Muscle of leg (tissue), 11 donors: ENCODE data around the gene CARHSP1. TPM values are rescaled to one million over a fixed set of nuclear protein-coding genes. Genes with fewer than 3 reads are reported as not detected.
"Not testable (repeated sequence)": the region's sequence is repeated elsewhere in the genome, so short reads cannot be mapped to it uniquely, and the experiment has no call there.

Experiments used
- DNase-seq: peaks from one replicate; pipeline ENCODE4 v3.0.0; 2013
- H3K27ac ChIP-seq: one replicate; pipeline ENCODE4 v1.5.1; 2013; ENCODE audit warnings: mild to moderate bottlenecking, low read length, control low read depth
- H3K27me3 ChIP-seq: one replicate; pipeline ENCODE4 v1.6.1; 2013; ENCODE audit warnings: low read length; ENCODE audit not compliant: control insufficient read depth, insufficient read depth
- H3K36me3 ChIP-seq: one replicate; pipeline ENCODE4 v1.6.1; 2013; ENCODE audit warnings: low read length; ENCODE audit not compliant: control insufficient read depth, insufficient read depth
- H3K4me1 ChIP-seq: one replicate; pipeline ENCODE4 v1.6.1; 2013; ENCODE audit warnings: low read length; ENCODE audit not compliant: control insufficient read depth, insufficient read depth
- H3K4me3 ChIP-seq: one replicate; pipeline ENCODE4 v1.5.1; 2013; ENCODE audit warnings: low read length, control low read depth
- H3K9me3 ChIP-seq: replicated peaks from 2 replicates; pipeline ENCODE4 v1.6.1; 2013; ENCODE audit warnings: low read depth, low read length; ENCODE audit not compliant: control insufficient read depth
- WGBS: methylation state at CpG from one replicate; pipeline ENCODE4 v1.1.5; 2013; ENCODE audit warnings: missing lambda C conversion rate; ENCODE audit not compliant: insufficient coverage; 5-methylcytosine and 5-hydroxymethylcytosine counted together
- polyA plus RNA-seq, 8 donors: library from polyadenylated mRNA; unstranded; fragments of 120-200 nt; gene quantifications; one replicate each; pipeline versions ENCODE4 v1.2.1 to v1.2.3, GENCODE V29; 2013; ENCODE audit warnings: inconsistent platforms in 1 of 8, low replicate concordance in 1 of 8; ENCODE audit not compliant: insufficient read length in 8 of 8, insufficient read depth in 1 of 8
- total RNA-seq: library from RNA; stranded (reverse); fragments of 120-200 nt; gene quantifications from one replicate; pipeline ENCODE4 v1.2.4, GENCODE V29; 2013

Gene CARHSP1
- total and polyA plus RNA-seq, 9 donors: 100 to 151 (median 134) TPM

GRCh38 chr16:8874388-8874787 is 5.6 kb upstream of the CARHSP1 start:
- Histone ChIP-seq H3K9me3 (no peaks in the 10 kb centered on the region), H3K4me1 (peaks cover 4% of the 10 kb centered on the region), H3K27me3 (peaks cover 2% of the 10 kb centered on the region), H3K36me3 (no peaks in the 10 kb centered on the region), H3K4me3 (no peak overlapping the region), H3K27ac (no peak overlapping the region)
- WGBS: 20% methylated on average over 5 of the region's 6 CpGs
- peak; percentile 85 for DNase-seq

- not testable (repeated sequence) for H3K27ac ChIP-seq, H3K4me3 ChIP-seq, DNase-seq, H3K9me3 ChIP-seq, H3K4me1 ChIP-seq, H3K36me3 ChIP-seq, H3K27me3 ChIP-seq
- WGBS: 86% methylated on average over 6 of the region's 7 CpGs
These were observed 5.0 kb upstream of the CARHSP1 start for GRCh38 chr16:8873866-8874195.

- H3K27ac ChIP-seq: no peak overlapping the region
- H3K27me3 ChIP-seq: peaks cover under 1% of the 10 kb centered on the region
- 80% methylated on average over 13 of the region's 22 CpGs for WGBS
- no peak for DNase-seq
- H3K4me3 ChIP-seq: no peak overlapping the region
- H3K36me3 ChIP-seq: no peaks in the 10 kb centered on the region
- H3K4me1 ChIP-seq: peaks cover 4% of the 10 kb centered on the region
- H3K9me3 ChIP-seq: no peaks in the 10 kb centered on the region
These were observed 4.4 kb upstream of the CARHSP1 start for GRCh38 chr16:8872967-8873865.

- Histone ChIP-seq H3K9me3 (no peaks in the 10 kb centered on the region), H3K36me3 (no peaks in the 10 kb centered on the region), H3K4me3 (no peak overlapping the region), H3K27ac (no peak overlapping the region), H3K4me1 (peaks cover 13% of the 10 kb centered on the region), H3K27me3 (no peaks in the 10 kb centered on the region)
- no peak for DNase-seq
- 95% methylated on average over 5 of the region's 5 CpGs for WGBS
These were observed 3.3 kb upstream of the CARHSP1 start for GRCh38 chr16:8872071-8872470.

- not testable (repeated sequence) for H3K4me3 ChIP-seq, DNase-seq, H3K27ac ChIP-seq, H3K9me3 ChIP-seq, H3K27me3 ChIP-seq, H3K36me3 ChIP-seq
- 96% methylated on average over 10 of the region's 10 CpGs for WGBS
- H3K4me1 ChIP-seq: peaks cover 34% of the 10 kb centered on the region
These were observed 1.1 kb upstream of the CARHSP1 start for GRCh38 chr16:8869988-8870241.

- WGBS: 20% methylated on average over 27 of the region's 37 CpGs
- H3K27ac ChIP-seq: peak overlapping the region; percentile 57
- peak overlapping the region; percentile 50 for H3K4me3 ChIP-seq
- no peak for DNase-seq
- H3K9me3 ChIP-seq: no peaks in the 10 kb centered on the region
- H3K27me3 ChIP-seq: no peaks in the 10 kb centered on the region
- peaks cover 39% of the 10 kb centered on the region for H3K4me1 ChIP-seq
- H3K36me3 ChIP-seq: no peaks in the 10 kb centered on the region
These were observed 594 bp upstream of the CARHSP1 start for GRCh38 chr16:8869212-8869987.

GRCh38 chr16:8867932-8868415 is 832 bp downstream of the CARHSP1 start:
- peak overlapping the region; percentile 83 for H3K27ac ChIP-seq
- 0% methylated on average over 13 of the region's 16 CpGs for WGBS
- DNase-seq: no peak
- H3K27me3 ChIP-seq: no peaks in the 10 kb centered on the region
- H3K4me1 ChIP-seq: peaks cover 53% of the 10 kb centered on the region
- peaks cover 2% of the 10 kb centered on the region for H3K36me3 ChIP-seq
- no peaks in the 10 kb centered on the region for H3K9me3 ChIP-seq
- H3K4me3 ChIP-seq: peak overlapping the region; percentile 82

GRCh38 chr16:8867216-8867931 is 1.4 kb downstream of the CARHSP1 start:
- Histone ChIP-seq H3K4me1 (peaks cover 59% of the 10 kb centered on the region), H3K36me3 (peaks cover 3% of the 10 kb centered on the region), H3K4me3 (peak overlapping the region; percentile 82), H3K9me3 (no peaks in the 10 kb centered on the region), H3K27ac (peak overlapping the region; percentile 83), H3K27me3 (no peaks in the 10 kb centered on the region)
- DNase-seq: peak; percentile 59
- 2% methylated on average over 32 of the region's 35 CpGs for WGBS

GRCh38 chr16:8866884-8867215 is 2.0 kb downstream of the CARHSP1 start:
- Histone ChIP-seq H3K27ac (peak overlapping the region; percentile 83), H3K36me3 (peaks cover 6% of the 10 kb centered on the region), H3K9me3 (no peaks in the 10 kb centered on the region), H3K4me1 (peaks cover 64% of the 10 kb centered on the region), H3K4me3 (peak overlapping the region; percentile 82), H3K27me3 (no peaks in the 10 kb centered on the region)
- 1% methylated on average over 15 of the region's 16 CpGs for WGBS
- no peak for DNase-seq
